Measurements from ENCODE around the gene FHIT.

Gene FHIT

GRCh38 chr3:59997583-59997982 is 1253.7 kb downstream of the FHIT start:
- Histone ChIP-seq H3K36me3 (no peaks in the 10 kb centered on the region), H3K27ac (no peak overlapping the region), H3K4me1 (no peaks in the 10 kb centered on the region), H3K4me3 (no peak overlapping the region), H3K9me3 (no peaks in the 10 kb centered on the region), H3K27me3 (no peaks in the 10 kb centered on the region)
- TF ChIP-seq, protein P1, sequence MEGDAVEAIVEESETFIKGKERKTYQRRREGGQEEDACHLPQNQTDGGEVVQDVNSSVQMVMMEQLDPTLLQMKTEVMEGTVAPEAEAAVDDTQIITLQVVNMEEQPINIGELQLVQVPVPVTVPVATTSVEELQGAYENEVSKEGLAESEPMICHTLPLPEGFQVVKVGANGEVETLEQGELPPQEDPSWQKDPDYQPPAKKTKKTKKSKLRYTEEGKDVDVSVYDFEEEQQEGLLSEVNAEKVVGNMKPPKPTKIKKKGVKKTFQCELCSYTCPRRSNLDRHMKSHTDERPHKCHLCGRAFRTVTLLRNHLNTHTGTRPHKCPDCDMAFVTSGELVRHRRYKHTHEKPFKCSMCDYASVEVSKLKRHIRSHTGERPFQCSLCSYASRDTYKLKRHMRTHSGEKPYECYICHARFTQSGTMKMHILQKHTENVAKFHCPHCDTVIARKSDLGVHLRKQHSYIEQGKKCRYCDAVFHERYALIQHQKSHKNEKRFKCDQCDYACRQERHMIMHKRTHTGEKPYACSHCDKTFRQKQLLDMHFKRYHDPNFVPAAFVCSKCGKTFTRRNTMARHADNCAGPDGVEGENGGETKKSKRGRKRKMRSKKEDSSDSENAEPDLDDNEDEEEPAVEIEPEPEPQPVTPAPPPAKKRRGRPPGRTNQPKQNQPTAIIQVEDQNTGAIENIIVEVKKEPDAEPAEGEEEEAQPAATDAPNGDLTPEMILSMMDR (IDR thresholded peaks at IDR 0.05): no peak
- intact Hi-C loops (cut with DNase I; ENCODE audit: low total_unique reads): no loop called here
- no peak for DNase-seq

DNA sequence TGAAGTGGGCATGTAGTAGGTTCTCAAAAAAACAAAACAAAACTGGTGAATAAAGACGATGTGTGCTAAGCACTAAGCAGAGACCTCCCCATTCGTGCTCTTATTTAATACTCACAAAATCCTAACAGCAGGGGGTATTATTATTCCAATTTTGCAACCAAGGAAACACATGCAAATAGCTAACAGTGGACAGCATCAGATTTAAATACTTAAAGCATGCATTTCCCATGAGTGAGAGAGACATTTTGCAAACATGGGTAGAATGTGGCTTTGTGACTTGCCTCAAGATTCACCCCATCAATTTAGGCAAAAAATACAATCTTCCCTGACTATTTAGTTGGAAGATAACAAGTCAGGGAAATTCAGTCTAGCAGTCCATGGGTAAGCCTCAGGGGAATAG is 1255.2 kb downstream of the FHIT start:
- intact Hi-C loops (cut with DNase I; ENCODE audit: low total_unique reads): no loop called here
- Histone ChIP-seq H3K27me3 (no peaks in the 10 kb centered on the region), H3K9me3 (no peaks in the 10 kb centered on the region), H3K4me3 (no peak overlapping the region), H3K36me3 (no peaks in the 10 kb centered on the region), H3K27ac (no peak overlapping the region), H3K4me1 (no peaks in the 10 kb centered on the region)
- no peak for DNase-seq
- TF ChIP-seq, protein P1 (IDR thresholded peaks at IDR 0.05): no peak

DNA sequence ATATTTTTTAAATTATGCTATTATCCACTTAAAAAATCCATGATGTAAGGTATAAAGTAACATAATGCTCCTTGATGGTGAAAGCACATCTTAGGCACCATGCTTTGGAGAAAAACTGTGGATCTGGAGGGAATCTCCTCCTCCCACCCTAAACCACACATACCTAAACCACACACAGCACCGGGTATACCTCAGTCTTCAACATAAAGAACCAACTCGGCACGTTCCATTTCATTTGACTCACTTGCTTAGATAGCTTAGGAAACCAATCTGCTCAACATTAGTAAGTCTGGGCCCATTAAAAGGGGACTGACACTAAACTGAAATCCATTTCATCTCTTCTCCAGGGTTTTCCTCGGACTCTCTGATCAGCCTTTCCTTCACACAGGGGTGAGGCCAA is 1255.7 kb downstream of the FHIT start:
- intact Hi-C loops (cut with DNase I; ENCODE audit: low total_unique reads): no loop called here
- no peak for DNase-seq

GRCh38 chr3:59994732-59995304 is 1256.4 kb downstream of the FHIT start:
- Histone ChIP-seq H3K27me3 (no peaks in the 10 kb centered on the region), H3K4me1 (no peaks in the 10 kb centered on the region), H3K4me3 (no peak overlapping the region), H3K36me3 (no peaks in the 10 kb centered on the region), H3K9me3 (no peaks in the 10 kb centered on the region), H3K27ac (no peak overlapping the region)
- intact Hi-C loops (cut with DNase I; ENCODE audit: low total_unique reads): no loop called here
- no peak for DNase-seq
- TF ChIP-seq, protein P1 (IDR thresholded peaks at IDR 0.05): no peak

More for the DNA sequence above, 1255.7 kb downstream of the FHIT start:
- Histone ChIP-seq H3K27me3 (no peaks in the 10 kb centered on the region), H3K4me3 (no peak overlapping the region), H3K9me3 (no peaks in the 10 kb centered on the region), H3K27ac (no peak overlapping the region), H3K36me3 (no peaks in the 10 kb centered on the region), H3K4me1 (no peaks in the 10 kb centered on the region)
- TF ChIP-seq, protein P1 (IDR thresholded peaks at IDR 0.05): no peak

GRCh38 chr3:59992578-59992977 is 1258.7 kb downstream of the FHIT start:
- intact Hi-C loops (cut with DNase I; ENCODE audit: low total_unique reads): no loop called here
- Histone ChIP-seq H3K4me1 (no peaks in the 10 kb centered on the region), H3K27me3 (no peaks in the 10 kb centered on the region), H3K27ac (no peak overlapping the region), H3K9me3 (no peaks in the 10 kb centered on the region), H3K36me3 (no peaks in the 10 kb centered on the region), H3K4me3 (no peak overlapping the region)
- DNase-seq: no peak
- TF ChIP-seq, protein P1 (IDR thresholded peaks at IDR 0.05): no peak

- TF ChIP-seq, protein P1 (IDR thresholded peaks at IDR 0.05): no peak
- no peaks in the 10 kb centered on the region for H3K9me3 ChIP-seq
- intact Hi-C loops (cut with DNase I; ENCODE audit: low total_unique reads): no loop called here
- H3K4me1 ChIP-seq: no peaks in the 10 kb centered on the region
- no peak overlapping the region for H3K4me3 ChIP-seq
- H3K27ac ChIP-seq: no peak overlapping the region
- no peaks in the 10 kb centered on the region for H3K36me3 ChIP-seq
- no peaks in the 10 kb centered on the region for H3K27me3 ChIP-seq
- no peak for DNase-seq
Observed at GRCh38 chr3:59990915-59991314, 1260.3 kb downstream of the FHIT start.

Measured in tibial artery (tissue), 4 donors.